Measurements from ENCODE around the gene PLCB1. TPM values are rescaled to one million over a fixed set of nuclear protein-coding genes. Genes with fewer than 3 reads are reported as not detected.
A peak's percentile ranks its signal among the peaks of the same experiment; 100 is the strongest.

The PLCB1 gene
- total and polyA plus RNA-seq, 2 donors (not counting 3 experiments of a cell fraction or from before 2014, with no cell fraction given), result 10.2 to 53.4 TPM

GRCh38 chr20:8291873-8292272, 159.8 kb downstream of the PLCB1 start:
- BruUV-seq (replicated peaks), result no TSS peak
- dilution Hi-C loops (cut with MboI; ENCODE audit: extremely low pct_ligation_motif_present, low sequenced_read_pairs), result no loop called here

GRCh38 chr20:8292793-8293192, 160.7 kb downstream of the PLCB1 start:
- H3K4me1 ChIP-seq (ENCODE audit: control insufficient read depth, extremely low read depth, insufficient read depth, low read length), result no peaks in the 10 kb centered on the region
- no peak for TF ChIP-seq POLR2AphosphoS5 (IDR thresholded peaks at IDR 0.05; ENCODE audit: insufficient read depth, low read depth, low read length)
- no peak for TF ChIP-seq JUN (IDR thresholded peaks at IDR 0.05; ENCODE audit: borderline replicate concordance, insufficient read depth, insufficient read length, low read depth)
- TF ChIP-seq MAX (IDR thresholded peaks at IDR 0.05; ENCODE audit: insufficient read depth, insufficient read length), result no peak
- TF ChIP-seq EZH2 (IDR thresholded peaks at IDR 0.05; ENCODE audit: borderline replicate concordance, low read depth, low read length, severe bottlenecking), result no peak
- no peak for TF ChIP-seq MYC (IDR thresholded peaks at IDR 0.05; ENCODE audit: low read depth, low read length)
- TF ChIP-seq POLR2A (IDR thresholded peaks at IDR 0.05; ENCODE audit: low read depth, low read length), result no peak
- no peak for TF ChIP-seq FOS (IDR thresholded peaks at IDR 0.05; ENCODE audit: borderline replicate concordance, insufficient read depth, low read length)
- TF ChIP-seq GATA2 (IDR thresholded peaks at IDR 0.05; ENCODE audit: insufficient read depth, insufficient read length, low read depth, low read length), result no peak
- no peak for TF ChIP-seq CTCF (IDR thresholded peaks at IDR 0.05; ENCODE audit: extremely low read depth in 1 of 2, insufficient read depth in 1 of 2, low read depth in 1 of 2, low read length in 2 of 2)
- FAIRE-seq (no peak), DNase-seq (ENCODE audit: low read depth, low spot score) (no peak)
- no TSS peak for BruUV-seq (replicated peaks)
- H3K27me3 ChIP-seq (ENCODE audit: control insufficient read depth in 2 of 2, insufficient read depth in 2 of 2, low read length in 2 of 2), result no peaks in the 10 kb centered on the region
- H3K36me3 ChIP-seq (ENCODE audit: control insufficient read depth in 2 of 2, extremely low read depth in 1 of 2, insufficient read depth in 2 of 2, low read length in 2 of 2), result no peaks in the 10 kb centered on the region
- intact Hi-C loops (cut with micrococcal nuclease) (no loop called here), dilution Hi-C loops (cut with MboI; ENCODE audit: extremely low pct_ligation_motif_present, low sequenced_read_pairs) (no loop called here)
- no peak overlapping the region for H3K27ac ChIP-seq (ENCODE audit: insufficient read depth, low read depth, low read length)
- H3K9me3 ChIP-seq (replicated peaks; ENCODE audit: control insufficient read depth, insufficient read depth, low read length), result no peaks in the 10 kb centered on the region
- POLR2A ChIA-PET, result no interaction called here
- no peaks in the 10 kb centered on the region for H4K20me1 ChIP-seq (replicated peaks; ENCODE audit: control insufficient read depth, extremely low read depth, insufficient read depth, low read length)
- H3K9ac ChIP-seq (replicated peaks; ENCODE audit: extremely low read depth, insufficient read depth, low read length), result no peak overlapping the region
- no peak overlapping the region for H2AFZ ChIP-seq (ENCODE audit: low read depth, low read length)
- no peaks in the 10 kb centered on the region for H3K9me1 ChIP-seq (replicated peaks; ENCODE audit: control insufficient read depth, extremely low read depth, insufficient read depth, low read length)
- H3K79me2 ChIP-seq (ENCODE audit: control insufficient read depth, insufficient read depth, low read length), result no peaks in the 10 kb centered on the region
- H3K4me2 ChIP-seq (ENCODE audit: insufficient read depth, low read length), result no peak overlapping the region
- no peak overlapping the region for H3K4me3 ChIP-seq (replicated peaks in 1 of 3; ENCODE audit: insufficient read depth in 1 of 3, low read depth in 1 of 3, low read length in 3 of 3)
- CTCF ChIA-PET, result interaction anchor here (0.8 to 1.4 kb wide), 2 partner anchors 11 to 12 kb away, joined by 3 read pairs; no protein-coding TSS in a partner anchor

More at GRCh38 chr20:8291873-8292272, 159.8 kb downstream of the PLCB1 start:
- H3K9me3 ChIP-seq (replicated peaks; ENCODE audit: control insufficient read depth, insufficient read depth, low read length), result no peaks in the 10 kb centered on the region
- FAIRE-seq (peak; percentile 64), DNase-seq (ENCODE audit: low read depth, low spot score) (no peak)
- H3K4me3 ChIP-seq (replicated peaks in 1 of 3; ENCODE audit: insufficient read depth in 1 of 3, low read depth in 1 of 3, low read length in 3 of 3), result no peak overlapping the region
- H3K36me3 ChIP-seq (ENCODE audit: control insufficient read depth in 2 of 2, extremely low read depth in 1 of 2, insufficient read depth in 2 of 2, low read length in 2 of 2), result no peaks in the 10 kb centered on the region
- no peaks in the 10 kb centered on the region for H3K4me1 ChIP-seq (ENCODE audit: control insufficient read depth, extremely low read depth, insufficient read depth, low read length)
- H3K4me2 ChIP-seq (ENCODE audit: insufficient read depth, low read length), result no peak overlapping the region
- H3K9ac ChIP-seq (replicated peaks; ENCODE audit: extremely low read depth, insufficient read depth, low read length), result no peak overlapping the region
- H2AFZ ChIP-seq (ENCODE audit: low read depth, low read length), result no peak overlapping the region
- CTCF ChIA-PET, result interaction anchor here (1.4 kb wide), 2 partner anchors 11 to 160 kb away, joined by 3 to 5 read pairs; partner anchors contain the start of gene PLCB1
- H3K27me3 ChIP-seq (ENCODE audit: control insufficient read depth in 2 of 2, insufficient read depth in 2 of 2, low read length in 2 of 2), result no peaks in the 10 kb centered on the region
- POLR2A ChIA-PET, result no interaction called here
- intact Hi-C loops (cut with micrococcal nuclease), result no loop called here
- H3K79me2 ChIP-seq (ENCODE audit: control insufficient read depth, insufficient read depth, low read length), result no peaks in the 10 kb centered on the region
- H4K20me1 ChIP-seq (replicated peaks; ENCODE audit: control insufficient read depth, extremely low read depth, insufficient read depth, low read length), result no peaks in the 10 kb centered on the region
- no peaks in the 10 kb centered on the region for H3K9me1 ChIP-seq (replicated peaks; ENCODE audit: control insufficient read depth, extremely low read depth, insufficient read depth, low read length)
- TF ChIP-seq POLR2AphosphoS5 (IDR thresholded peaks at IDR 0.05; ENCODE audit: insufficient read depth, low read depth, low read length) (no peak), JUN (IDR thresholded peaks at IDR 0.05; ENCODE audit: borderline replicate concordance, insufficient read depth, insufficient read length, low read depth) (no peak), GATA2 (IDR thresholded peaks at IDR 0.05; ENCODE audit: insufficient read depth, insufficient read length, low read depth, low read length) (no peak), FOS (IDR thresholded peaks at IDR 0.05; ENCODE audit: borderline replicate concordance, insufficient read depth, low read length) (no peak)
- no peak overlapping the region for H3K27ac ChIP-seq (ENCODE audit: insufficient read depth, low read depth, low read length)
